Measurements from ENCODE around the gene CDKAL1. TPM values are rescaled to one million over a fixed set of nuclear protein-coding genes. Genes with fewer than 3 reads are reported as not detected.

Gene CDKAL1
- total and polyA plus RNA-seq, 10 of the 15 experiments (the other 5 are each of a cell fraction or from before 2014, with no cell fraction given): 10.7 to 26.9 (median 17.3) TPM

DNA sequence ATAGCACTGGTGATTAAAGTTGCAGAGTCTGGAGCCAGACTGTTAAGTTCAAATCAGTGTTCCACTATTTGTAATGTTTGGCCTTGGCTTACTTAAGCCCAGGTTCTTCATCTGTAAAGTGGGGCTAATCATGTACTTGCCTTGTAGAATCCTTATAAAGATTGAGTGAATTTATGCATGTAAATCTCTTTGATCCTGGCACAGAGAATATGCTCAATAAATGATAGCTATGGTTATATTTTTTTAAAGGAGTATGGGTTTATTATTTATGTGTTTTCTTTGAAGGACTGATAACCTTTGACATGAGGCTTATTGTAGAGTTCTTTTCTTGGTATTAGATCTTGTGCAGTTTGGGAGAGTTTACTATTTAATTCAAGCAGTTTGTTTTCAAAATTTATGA is 89.5 kb downstream of the CDKAL1 start (continued):
- TF ChIP-seq KLF5 (IDR thresholded peaks at IDR 0.05; ENCODE audit: partially characterized antibody) (no peak), SMAD5 (IDR thresholded peaks at IDR 0.05; ENCODE audit: low read depth) (no peak), SIX5 (IDR thresholded peaks at IDR 0.05; ENCODE audit: low read depth, low read length, severe bottlenecking) (no peak), TBL1XR1 (IDR thresholded peaks at IDR 0.05; ENCODE audit: low read depth, low read length) (no peak)

DNA sequence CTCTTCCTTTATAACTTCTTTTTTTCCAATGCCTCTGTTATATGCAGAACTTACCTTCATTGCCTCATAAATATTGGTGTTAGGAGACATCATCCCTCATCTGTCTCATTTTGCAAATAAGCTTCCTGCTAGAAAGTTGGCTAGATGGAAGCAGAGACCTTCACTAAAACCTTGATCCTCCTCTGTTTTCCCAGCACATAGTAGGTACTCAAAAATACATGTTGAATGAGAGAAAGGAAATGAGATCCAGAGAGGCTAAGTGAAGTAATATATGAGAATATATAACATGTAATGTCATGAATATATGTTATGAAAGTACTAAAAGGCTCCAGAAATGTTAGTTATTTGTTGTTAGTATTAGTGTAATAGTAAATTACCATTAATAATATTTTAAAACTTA is 91.9 kb downstream of the CDKAL1 start:
- no peaks in the 10 kb centered on the region for H4K20me1 ChIP-seq (ENCODE audit: control insufficient read depth, insufficient read depth)
- no peaks in the 10 kb centered on the region for H3K27me3 ChIP-seq (replicated peaks in 1 of 2; ENCODE audit: control insufficient read depth in 2 of 2, insufficient read depth in 2 of 2, low read length in 1 of 2)
- no peak overlapping the region for H3K27ac ChIP-seq (ENCODE audit: control insufficient read depth, insufficient read depth)
- no peak overlapping the region for H3K9ac ChIP-seq (ENCODE audit: control insufficient read depth, insufficient read depth, low read length)
- POLR2A ChIA-PET: no interaction called here
- CTCF ChIA-PET: no interaction called here
- H3K36me3 ChIP-seq (ENCODE audit: control insufficient read depth in 2 of 2, insufficient read depth in 2 of 2, low read length in 1 of 2): no peaks in the 10 kb centered on the region
- ATAC-seq: no peak
- no peak for FAIRE-seq
- 0 out of 2 replicates have a peak, but pooled peaks cover 7% of the 10 kb centered on the region for H3K4me1 ChIP-seq (ENCODE audit: control insufficient read depth, insufficient read depth, low read length)
- in situ Hi-C loops (cut with MboI): no loop called here
- RAD21 ChIA-PET (ENCODE audit: unreplicated experiment): no interaction called here
- H2AFZ ChIP-seq (ENCODE audit: control insufficient read depth, low read depth, low read length): no peak overlapping the region
- TF ChIP-seq, protein P1, sequence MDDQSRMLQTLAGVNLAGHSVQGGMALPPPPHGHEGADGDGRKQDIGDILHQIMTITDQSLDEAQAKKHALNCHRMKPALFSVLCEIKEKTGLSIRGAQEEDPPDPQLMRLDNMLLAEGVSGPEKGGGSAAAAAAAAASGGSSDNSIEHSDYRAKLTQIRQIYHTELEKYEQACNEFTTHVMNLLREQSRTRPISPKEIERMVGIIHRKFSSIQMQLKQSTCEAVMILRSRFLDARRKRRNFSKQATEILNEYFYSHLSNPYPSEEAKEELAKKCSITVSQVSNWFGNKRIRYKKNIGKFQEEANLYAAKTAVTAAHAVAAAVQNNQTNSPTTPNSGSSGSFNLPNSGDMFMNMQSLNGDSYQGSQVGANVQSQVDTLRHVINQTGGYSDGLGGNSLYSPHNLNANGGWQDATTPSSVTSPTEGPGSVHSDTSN (IDR thresholded peaks at IDR 0.05; ENCODE audit: insufficient replicate concordance, low read depth, low read length): no peak
- TF ChIP-seq SRF (IDR thresholded peaks at IDR 0.05; ENCODE audit: low read depth in 2 of 2, low read length in 2 of 2) (no peak), MEF2B (IDR thresholded peaks at IDR 0.05; ENCODE audit: partially characterized antibody, poor library complexity, severe bottlenecking) (no peak)
- TF ChIP-seq, protein P2, sequence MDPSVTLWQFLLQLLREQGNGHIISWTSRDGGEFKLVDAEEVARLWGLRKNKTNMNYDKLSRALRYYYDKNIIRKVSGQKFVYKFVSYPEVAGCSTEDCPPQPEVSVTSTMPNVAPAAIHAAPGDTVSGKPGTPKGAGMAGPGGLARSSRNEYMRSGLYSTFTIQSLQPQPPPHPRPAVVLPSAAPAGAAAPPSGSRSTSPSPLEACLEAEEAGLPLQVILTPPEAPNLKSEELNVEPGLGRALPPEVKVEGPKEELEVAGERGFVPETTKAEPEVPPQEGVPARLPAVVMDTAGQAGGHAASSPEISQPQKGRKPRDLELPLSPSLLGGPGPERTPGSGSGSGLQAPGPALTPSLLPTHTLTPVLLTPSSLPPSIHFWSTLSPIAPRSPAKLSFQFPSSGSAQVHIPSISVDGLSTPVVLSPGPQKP (IDR thresholded peaks at IDR 0.05; ENCODE audit: low read depth, low read length): no peak
- H3K79me2 ChIP-seq (ENCODE audit: control insufficient read depth, insufficient read depth, low read length): no peaks in the 10 kb centered on the region
- no peak overlapping the region for H3K4me2 ChIP-seq (ENCODE audit: control insufficient read depth, insufficient read depth)
- H3K9me3 ChIP-seq (replicated peaks; ENCODE audit: control insufficient read depth, insufficient read depth, low read length): no peaks in the 10 kb centered on the region
- no peak for DNase-seq (ENCODE audit: low read depth, low spot score)
- no peak overlapping the region for H3K4me3 ChIP-seq
- BruUV-seq (replicated peaks): no TSS peak
- SMC1A ChIA-PET (ENCODE audit: uncharacterized antibody, unreplicated experiment): interaction anchor here (0.6 to 1.4 kb wide), 3 partner anchors 11 to 498 kb away, joined by 3 to 4 read pairs (median 3); no protein-coding TSS in a partner anchor
- intact Hi-C loops (cut with micrococcal nuclease; ENCODE audit: unreplicated experiment): no loop called here
